Measurements from ENCODE around the gene PCGF2.
A peak's percentile ranks its signal among the peaks of the same experiment; 100 is the strongest.

The PCGF2 gene

DNA sequence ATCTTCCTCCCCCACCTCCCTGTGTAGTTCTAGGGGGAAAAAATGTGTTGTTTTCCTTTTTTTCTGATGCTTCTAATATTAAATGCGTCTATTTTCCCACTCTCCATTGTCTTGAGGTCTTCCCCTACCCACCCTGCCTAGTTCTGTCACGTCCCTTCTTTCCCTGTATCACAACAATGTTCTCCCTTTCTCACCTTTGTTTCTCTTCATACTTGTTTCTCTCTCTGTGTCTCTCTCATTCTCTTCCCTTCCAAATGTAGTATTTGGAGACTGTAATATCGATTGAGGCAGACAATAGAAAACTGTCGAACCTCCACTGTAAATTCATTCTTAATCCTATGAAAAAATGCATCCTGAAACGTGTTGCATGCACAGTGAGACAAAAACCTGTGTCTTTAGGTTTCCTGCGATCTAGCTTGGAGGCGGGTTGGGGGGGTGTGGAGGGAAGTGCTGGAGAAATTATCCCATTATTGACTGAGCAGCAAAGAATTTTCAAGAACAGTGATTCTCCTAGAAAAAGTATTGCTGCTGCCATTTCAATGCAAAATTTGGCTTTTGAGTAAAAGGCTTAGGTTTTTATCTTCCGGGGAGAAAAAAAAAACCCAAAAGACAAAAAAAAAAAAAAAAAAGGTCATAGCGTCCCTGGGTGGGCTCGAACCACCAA, 3.1 kb upstream of the PCGF2 start:
- no peak for DNase-seq (ENCODE audit: low spot score)

DNA sequence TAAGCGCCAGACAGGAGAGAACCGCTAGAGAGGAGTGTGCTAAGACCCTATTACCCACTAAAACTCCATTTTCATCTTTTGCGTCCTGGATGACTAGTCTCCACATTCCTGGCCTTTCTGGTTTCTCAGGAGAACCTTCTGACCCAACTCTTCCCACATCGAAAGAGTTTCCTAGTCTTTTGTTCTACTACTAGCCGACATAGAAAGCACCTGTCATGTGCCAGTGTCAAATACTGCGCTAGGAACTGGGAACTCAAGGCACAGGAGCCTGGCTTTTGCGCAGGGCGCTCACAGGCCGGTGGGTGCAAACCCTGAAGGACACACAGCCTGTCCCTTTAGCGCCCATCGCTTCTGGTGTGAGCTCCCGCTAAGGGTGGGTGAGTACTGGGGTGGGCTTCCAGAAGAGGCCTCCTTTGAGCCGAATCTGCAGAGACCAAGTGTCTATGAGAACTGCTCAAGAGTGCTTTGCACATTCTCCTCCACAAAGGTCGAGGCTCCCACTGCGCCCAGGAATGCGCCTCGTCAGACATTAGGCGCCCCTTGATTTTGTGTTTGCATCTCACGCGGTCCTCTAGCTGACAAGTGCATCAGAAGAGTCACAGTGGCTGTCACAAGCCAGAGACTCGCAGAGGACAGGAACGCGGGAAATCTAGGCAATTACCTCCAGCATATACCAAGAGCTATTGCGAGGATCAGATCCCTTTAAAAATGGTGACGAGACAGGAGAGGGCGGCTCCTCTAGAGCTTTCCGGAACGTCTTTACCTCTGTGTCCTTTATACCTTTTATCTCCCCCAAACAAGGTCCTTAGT, 2.4 kb upstream of the PCGF2 start:
- peak; percentile 73 for DNase-seq (ENCODE audit: low spot score)

DNA sequence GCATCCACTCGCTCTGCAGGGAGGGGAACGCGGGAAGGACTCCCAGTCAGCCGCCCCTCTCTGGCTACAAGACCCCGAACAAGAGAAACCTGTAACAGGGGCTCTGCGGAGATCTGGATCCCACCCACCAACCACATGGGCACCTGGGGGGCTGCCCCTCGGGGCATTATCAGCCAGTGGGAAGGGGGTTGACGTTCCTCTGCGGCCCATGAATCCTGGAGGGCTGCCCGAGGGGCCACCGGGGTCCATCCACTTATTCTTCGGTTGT, 1.8 kb upstream of the PCGF2 start:
- DNase-seq (ENCODE audit: low spot score): no peak

DNA sequence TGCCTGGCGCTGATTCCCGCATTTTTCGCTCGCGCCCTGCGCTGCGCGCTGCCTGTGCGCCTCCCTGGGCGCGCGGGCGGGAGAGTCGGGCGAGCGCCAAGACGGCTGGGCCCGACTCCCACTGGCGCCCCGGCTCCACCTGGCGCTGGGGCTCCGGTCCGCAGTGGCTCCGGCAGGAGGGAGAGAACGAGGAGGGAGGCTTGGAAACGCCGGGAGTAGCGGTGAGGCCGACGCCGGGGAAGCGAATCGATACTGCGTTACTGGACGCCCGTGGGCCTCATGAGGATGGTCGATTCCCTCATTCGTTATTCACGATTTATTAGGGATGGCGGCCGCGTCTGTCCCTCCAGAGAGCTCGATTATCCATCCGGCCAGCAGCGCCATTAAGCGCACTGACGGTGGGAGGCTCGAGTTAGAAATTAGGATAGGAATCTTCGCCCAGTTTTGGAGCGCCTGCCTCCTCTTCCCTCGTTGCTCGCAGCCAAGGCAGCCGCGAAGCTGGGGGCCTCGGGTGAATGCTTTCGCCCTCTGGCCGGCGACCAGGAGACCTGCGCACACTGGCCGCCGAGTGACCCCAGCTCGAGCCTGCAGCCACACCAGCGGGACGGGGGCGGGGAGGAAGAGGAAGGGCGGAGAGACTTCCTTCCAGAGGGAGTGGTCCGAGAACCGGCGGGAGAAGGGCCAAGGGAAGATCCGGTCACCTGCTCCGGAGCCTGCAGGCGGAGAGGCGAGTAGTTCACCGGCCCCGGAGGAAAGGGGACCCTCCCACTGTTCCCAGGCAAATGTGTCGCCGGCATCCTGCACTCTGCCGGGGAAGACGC, 1.3 kb upstream of the PCGF2 start:
- peak; percentile 92 for DNase-seq (ENCODE audit: low spot score)

DNA sequence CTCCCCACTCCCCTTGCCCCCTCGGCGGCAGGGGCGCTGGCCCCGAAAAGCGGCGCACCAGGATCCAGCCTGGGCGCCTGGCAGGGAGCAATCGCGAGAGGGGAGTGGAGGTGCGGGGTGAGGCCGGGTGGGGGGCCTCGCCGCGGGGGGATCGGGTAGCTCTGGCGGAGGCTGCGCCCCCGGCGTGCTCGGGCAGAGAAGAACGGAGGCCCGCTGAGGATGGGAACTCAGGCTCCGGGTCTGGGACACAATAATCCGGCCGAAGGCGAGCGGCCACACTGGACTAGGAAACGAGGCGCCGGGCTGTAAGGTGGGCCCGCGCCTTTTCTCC, 721 bp upstream of the PCGF2 start:
- peak; percentile 77 for DNase-seq (ENCODE audit: low spot score)

DNA sequence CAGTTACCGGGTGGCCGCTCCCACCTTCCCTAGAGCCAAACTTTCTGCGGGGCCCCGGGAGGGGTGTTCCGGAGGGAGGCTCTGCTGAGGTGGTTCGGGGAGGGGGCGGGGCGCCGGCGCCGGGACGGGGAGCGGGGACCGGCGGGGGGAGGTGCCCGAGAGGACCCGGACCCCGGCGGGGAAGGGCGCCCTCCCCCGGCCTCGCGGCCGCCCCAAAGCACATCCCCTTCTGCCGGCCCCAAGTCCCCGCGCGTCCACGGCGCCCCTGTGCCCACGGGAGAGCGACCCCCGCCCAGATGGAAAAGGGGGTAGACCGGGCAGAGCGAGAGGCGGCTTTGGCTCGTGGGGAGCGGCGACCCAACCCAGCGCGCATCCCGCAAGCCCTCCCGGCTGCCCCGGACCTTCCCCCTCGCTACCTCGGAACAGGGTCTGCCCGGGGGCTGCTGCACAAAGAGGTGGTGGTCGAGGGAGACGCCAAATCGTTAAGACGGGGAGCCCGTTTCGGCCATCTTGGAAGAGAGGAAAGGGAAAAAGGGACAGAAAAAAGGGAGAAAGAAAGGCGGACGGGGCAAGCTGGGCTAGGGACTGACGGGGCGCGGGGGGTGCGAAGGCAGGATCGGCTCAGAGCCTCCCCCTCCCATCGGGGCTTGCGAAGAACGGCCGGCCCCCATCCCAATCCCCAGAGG, 530 bp downstream of the PCGF2 start:
- peak; percentile 83 for DNase-seq (ENCODE audit: low spot score)

DNA sequence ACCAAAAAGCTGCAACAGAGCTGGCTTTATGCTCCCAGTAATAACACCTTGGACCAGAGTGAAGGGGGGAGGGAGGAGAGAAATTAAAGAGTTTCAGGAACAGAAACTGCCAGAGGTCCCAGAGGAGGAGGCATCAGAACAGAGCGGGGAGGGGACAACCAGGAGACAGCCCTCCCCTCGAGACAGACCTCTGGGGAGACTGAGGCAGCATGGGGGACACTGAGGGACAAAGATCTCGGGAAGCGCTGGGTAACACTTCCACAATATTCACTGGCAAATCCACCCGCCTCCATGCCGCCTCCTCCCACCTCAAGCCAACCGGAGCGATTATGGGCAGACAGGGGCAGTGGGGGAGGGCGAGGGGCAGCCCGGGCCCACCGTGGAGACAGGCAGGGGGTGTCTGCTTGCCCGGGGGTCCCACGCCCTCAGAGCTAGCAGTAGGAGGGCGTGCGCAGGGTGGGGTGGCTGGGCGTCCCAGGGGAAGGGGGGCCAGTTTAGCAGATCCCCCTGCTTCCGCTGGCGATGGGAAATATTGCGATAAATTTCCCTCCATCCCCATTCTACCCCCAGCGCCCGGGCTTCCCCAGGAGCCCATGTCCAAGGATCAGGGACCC, 1.2 kb downstream of the PCGF2 start:
- DNase-seq (ENCODE audit: low spot score): no peak

DNA sequence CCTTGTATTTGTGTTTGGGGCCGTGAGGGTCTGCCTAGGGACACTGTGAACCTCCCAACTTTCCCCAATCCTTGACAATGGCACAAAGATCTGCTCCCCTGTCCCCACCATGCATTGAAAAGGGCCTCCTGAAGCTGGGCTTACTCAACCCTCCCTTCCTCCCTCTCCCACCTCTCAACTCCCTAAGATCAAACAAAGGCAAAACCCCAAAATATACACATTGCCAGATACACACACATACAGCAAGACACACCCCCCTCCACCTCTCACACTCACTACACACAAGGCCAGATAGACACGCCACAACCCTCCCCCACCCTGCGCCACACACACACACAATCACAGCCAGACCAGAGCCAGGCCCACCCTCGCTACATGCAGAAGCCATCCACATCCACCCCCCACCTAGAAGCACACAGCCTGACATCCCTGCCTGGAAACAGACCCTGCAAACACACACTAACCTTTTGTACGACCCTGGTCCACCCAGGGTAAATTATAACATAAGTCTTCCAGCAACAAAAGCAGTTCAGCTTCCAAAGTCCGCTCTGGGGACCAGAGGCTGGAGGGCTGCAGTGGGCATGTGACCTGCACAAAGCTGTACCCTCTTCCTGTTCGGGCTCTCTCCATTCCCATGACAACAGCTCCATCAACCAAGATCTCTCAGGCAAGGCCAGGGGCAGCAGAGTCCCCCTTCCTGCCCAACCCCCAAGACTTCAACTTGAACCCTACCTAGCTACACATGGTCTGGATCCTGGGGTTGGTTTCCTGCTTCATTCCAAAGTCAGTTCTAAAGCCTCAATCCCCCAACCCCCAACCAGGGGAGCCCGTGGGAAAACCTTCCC, 1.9 kb downstream of the PCGF2 start:
- DNase-seq (ENCODE audit: low spot score): no peak

DNA sequence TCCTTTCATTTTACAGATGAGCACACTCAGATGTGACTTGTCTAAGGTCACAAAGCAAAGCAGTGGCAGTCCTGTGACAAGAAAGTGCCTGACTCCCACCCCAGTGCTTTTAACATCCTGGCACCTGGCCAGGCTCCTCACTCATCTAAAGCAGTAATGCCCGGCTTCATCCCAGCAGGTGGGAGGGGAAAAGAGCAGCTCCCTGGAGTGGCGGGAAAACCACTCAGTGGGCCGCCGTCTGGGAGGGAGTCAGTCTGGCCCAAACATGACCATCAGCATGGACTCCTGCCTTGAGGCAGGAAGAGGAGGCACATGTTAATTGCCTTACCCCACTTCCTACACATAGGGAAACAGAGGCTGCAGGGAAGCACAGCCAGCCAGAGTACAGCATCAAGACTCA, 2.6 kb downstream of the PCGF2 start:
- no peak for DNase-seq (ENCODE audit: low spot score)

DNA sequence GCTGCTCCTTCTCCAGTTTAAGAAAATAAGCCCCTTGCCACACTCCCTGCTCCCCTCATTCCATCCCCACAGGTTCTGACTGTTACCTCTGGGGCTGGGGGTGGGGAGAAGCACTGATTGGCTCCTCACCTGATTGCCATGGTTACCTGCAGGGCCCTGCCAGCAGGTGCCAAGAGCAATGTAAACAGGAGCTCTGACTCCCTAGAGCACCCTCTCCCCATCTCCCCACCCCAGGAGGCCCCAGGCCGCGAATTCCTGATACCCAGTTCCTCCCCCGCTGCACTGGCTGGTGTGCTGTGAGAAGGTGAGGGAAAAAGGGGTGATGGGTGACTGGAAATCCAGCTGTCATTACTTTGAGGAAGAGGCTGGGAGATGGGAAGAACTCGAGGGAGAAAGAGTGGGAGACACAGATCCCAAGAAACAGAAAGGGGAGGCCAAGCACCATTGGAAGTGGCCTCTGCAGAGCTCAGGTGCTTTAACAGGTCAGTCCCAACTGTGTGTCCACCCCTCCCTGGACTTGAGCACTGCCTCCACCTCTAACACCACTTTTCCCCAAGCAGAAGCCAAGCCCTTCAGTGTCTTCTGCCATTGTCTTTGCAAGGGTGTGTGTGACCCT, 4.5 kb downstream of the PCGF2 start:
- DNase-seq (ENCODE audit: low spot score): peak; percentile 47

DNA sequence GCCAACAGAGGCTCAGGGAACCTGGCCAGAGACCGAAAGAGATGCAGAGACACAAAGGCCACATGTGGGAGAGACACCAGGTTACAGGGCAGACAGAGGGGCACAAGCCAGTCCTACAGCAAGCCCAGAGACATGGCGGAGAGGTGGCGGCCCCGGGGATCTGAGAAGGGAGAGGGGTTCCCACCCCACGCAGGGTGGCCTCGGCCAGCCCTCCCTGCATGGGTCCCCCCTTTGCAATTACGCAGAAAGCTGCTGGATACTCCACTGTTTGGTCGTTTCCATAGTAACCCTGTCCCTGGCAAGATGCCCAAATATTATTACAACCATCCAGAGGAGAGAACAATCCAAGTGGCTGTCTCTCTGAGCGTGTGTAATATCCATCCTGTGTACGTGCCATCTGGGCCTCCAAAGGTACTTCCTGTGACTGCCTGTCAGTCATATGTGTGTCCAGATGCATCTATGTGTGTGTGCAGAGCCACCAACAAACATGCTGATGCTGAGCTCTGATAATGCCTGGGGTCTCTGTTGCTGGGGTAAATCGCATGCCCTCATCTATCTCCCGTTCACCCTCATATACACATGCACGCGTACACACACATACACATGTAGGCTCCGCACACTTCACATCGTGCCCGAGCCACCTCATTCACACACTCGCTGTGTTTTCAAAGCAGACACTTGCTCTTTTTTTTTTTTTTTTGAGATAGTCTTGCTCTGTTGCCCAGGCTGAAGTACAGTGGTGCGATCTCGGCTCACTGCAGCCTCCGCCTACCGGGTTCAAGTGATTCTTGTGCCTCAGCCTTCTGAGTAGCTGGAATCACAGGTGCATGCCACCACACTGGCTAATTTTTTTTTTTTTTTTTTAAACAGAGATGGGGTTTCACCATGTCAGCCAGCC, 5.5 kb downstream of the PCGF2 start:
- peak; percentile 49 for DNase-seq (ENCODE audit: low spot score)

DNA sequence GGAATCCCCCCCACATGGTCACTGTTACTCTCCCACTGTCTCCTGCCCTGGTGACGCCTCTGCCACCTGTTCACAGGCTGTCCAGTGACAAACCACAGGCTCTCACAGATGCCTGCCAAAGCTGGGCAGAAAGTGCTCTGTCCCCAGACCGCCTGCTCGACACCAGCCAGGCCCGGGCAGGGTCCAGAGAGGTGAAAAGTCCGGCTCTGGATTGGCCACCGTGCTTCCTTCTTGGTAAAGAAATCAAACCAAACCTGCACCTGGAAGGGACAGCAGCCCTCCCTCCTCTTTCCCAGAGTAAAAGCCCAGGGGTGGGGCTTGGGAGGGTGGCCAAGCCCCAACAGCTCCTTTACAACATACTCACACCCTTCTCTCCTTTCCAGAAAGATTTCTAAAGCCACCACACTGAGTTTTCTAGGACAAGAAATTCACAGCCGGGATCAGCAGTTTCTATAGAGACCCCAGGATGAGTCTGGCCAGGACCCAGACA, 6.2 kb downstream of the PCGF2 start:
- DNase-seq (ENCODE audit: low spot score): peak; percentile 47

DNA sequence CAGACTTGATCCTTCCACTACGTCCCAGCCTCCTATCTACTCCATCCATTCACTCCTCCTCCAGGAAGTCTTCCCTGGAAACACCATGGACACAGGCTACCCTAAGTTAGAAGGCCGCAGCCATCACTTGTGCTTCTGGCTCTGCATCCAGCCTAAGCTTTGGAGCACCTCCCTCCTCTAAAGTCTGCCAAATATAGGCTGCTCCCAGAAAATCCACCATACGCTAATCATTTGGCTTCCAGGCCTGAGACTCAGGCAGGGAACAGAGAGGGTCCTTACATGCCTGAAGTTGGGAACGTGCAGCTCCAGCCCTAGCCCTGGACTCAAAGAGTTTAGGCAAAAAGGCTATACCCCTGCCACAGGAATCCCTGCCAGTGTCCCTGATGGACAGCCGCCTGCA, 6.7 kb downstream of the PCGF2 start:
- no peak for DNase-seq (ENCODE audit: low spot score)

DNA sequence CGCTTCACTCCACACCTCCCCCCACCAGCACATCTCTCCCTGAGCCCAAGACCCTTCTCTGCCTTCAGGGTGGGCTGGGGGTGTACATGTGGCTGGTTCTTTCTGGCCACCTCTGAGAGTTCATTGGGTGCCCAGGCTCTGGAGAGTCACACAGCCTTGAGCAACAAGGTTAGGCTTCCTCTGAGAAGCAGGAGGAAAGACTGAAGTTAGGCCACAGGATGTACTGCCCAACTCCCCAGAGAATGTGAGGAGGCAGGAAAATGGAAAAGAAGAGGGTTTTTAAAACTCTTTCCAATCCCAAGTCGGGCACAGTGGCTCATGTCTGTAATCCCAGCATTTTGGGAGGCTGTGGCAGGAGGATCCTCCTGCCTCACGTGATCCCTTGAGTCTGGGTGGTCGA, 7.3 kb downstream of the PCGF2 start:
- DNase-seq (ENCODE audit: low spot score): no peak

DNA sequence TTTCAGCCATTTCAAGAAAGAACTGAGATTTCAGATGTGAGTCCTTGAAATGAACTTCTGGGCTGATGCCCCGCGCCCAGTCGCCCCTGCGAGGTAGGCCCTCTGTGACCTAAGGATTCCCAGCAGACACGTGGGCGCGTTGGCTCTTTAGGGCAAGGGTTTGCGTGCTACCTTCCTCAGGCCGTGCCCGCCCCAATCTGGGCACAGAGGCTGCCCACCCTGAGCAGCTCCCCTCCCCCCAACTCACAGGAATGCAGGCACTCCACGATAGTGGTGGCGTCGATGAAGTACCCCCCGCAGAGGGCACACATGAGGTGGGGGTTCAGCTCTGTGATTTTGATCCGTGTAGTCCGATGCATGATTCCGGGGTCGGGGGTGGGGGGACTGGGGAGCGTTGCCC, 8.1 kb downstream of the PCGF2 start:
- no peak for DNase-seq (ENCODE audit: low spot score)

DNA sequence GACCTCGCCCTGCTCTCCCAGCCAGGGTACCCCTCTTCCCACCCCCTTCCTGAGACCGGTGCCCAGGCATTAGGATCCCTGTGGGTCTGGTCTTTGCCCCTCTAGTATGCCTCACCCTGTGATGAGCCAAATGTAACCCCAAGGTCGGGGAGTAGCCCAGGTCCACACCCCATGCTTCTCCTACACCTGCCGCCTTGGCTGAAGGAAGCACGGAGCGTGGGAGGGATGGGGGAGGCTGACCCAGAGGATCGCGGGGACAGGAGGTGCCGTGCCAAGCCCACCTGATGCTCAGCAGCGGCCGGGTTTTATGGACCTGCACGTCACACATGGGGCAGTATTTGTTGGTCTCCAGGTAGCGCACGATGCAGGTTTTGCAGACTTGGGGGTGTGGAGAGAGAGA, 8.8 kb downstream of the PCGF2 start:
- no peak for DNase-seq (ENCODE audit: low spot score)

DNA sequence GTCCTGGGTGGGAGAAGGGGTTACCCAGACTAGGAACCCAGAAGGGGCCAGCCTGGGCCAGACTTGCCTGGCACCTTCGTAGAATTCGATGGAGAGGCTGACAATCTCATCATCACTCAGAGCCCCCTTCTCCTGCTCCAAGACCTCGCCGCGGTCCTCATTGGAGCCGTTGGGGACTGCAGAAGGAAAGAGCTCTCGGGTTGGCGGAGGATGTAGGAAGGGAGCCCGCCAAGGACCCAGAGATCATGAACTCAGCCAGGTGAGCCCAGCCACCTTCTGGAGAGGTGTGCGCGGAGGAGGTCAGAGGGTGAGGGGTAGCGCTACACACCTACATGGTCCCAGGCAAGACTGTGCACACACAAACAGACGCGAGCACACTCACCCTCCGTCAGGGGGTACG, 9.4 kb downstream of the PCGF2 start:
- no peak for DNase-seq (ENCODE audit: low spot score)

DNA sequence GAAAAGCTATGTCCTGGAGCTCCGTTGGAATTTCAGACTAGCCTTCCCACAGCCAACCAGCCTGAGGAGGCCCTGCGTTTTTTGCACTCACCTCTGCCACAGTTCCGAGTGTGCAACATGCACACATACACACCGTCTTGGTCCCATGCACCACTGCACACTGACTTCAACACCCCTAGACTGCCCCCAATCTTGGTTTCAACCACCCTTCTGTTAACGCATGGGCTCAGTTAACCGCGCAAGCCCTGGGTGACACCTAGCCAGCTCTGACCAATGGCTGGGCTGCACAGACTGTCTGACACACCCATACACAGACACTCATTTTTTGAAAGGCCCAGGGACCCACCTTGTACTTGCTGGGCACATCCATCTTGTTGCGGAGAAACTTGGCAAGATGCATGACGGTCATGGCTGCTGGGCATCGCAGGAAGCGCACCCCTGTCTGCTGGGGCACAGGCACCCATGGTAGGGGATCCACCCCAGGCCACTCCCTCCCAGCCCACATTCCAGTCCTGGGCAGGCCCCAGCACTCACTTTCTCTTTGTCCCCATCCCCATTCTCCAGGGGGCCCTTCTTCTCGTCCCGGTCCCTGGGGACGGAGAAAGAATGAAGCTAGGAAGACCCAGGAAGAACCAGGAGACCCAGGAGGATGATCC, 10.0 kb downstream of the PCGF2 start:
- no peak for DNase-seq (ENCODE audit: low spot score)
